Endothelial cell of umbilical vein (primary cell): ENCODE data around the gene LGALS3. TPM values are rescaled to one million over a fixed set of nuclear protein-coding genes. Genes with fewer than 3 reads are reported as not detected.

Experiments used
- BruUV-seq: library from RNA; stranded (reverse); fragments of 400-500 nt; replicated peaks from 2 replicates; lab custom pipeline; 2021; lab: Mats Ljungman, UMichigan
- CTCF ChIA-PET: fragments of 300-600, 350-600 bp; sonication (Branson Sonifier 250); formaldehyde crosslinking; loops from one replicate; lab custom pipeline; 2021; ENCODE audit warnings: antibody characterized with exemption, inconsistent platforms; lab: Charles Lee
- POLR2A ChIA-PET: fragments of 300-600, 350-600 bp; sonication (Branson Sonifier 250); formaldehyde crosslinking; loops from one replicate; lab custom pipeline; 2021; ENCODE audit warnings: antibody characterized with exemption, inconsistent platforms; lab: Charles Lee
- DNase-seq: peaks from one replicate; pipeline ENCODE4 v3.0.0-alpha.2; 2011; ENCODE audit warnings: low read depth, low spot score
- FAIRE-seq: peaks from 2 replicates; lab custom pipeline; 2011; peaks lifted over from hg19 to GRCh38; lab: Jason Lieb, UNC
- H2AFZ ChIP-seq: 2 replicates; pipeline ENCODE4 v1.6.0; 2012; ENCODE audit warnings: low read depth, low read length, control low read depth, inconsistent platforms
- H3K27ac ChIP-seq: 2 replicates; pipeline ENCODE4 v1.5.1; 2011; ENCODE audit warnings: low read depth, mild to moderate bottlenecking, control low read depth, low read length, moderate library complexity; ENCODE audit not compliant: insufficient read depth
- H3K27me3 ChIP-seq, 2 experiments: 2 replicates each; pipeline versions ENCODE4 v1.6.0 to v1.6.1; 2011; ENCODE audit warnings: low read length in 2 of 2, mixed read lengths in 1 of 2; ENCODE audit not compliant: control insufficient read depth in 2 of 2, insufficient read depth in 2 of 2
- H3K36me3 ChIP-seq, 2 experiments: 2 replicates in 1 of 2; 3 replicates in 1 of 2; pipeline ENCODE4 v1.5.1; 2011; ENCODE audit warnings: low read length in 2 of 2, mild to moderate bottlenecking in 1 of 2, moderate library complexity in 1 of 2; ENCODE audit not compliant: control insufficient read depth in 2 of 2, insufficient read depth in 2 of 2; ENCODE audit errors: extremely low read depth in 1 of 2
- H3K4me1 ChIP-seq: 3 replicates; pipeline ENCODE4 v1.5.1; 2011; ENCODE audit warnings: mild to moderate bottlenecking, low read length; ENCODE audit not compliant: control insufficient read depth, insufficient read depth; ENCODE audit errors: extremely low read depth
- H3K4me2 ChIP-seq: 2 replicates; pipeline ENCODE4 v1.6.1; 2011; ENCODE audit warnings: low read length, control low read depth, mixed read lengths; ENCODE audit not compliant: insufficient read depth
- H3K4me3 ChIP-seq, 3 experiments: fragments of 200-600 bp in 1 of 3; sonication (generic), shearing (Covaris generic) in 1 of 3; replicated peaks in 1 of 3; 2 replicates each; pipeline ENCODE4 v1.5.1; 2011 to 2016; ENCODE audit warnings: control low read depth in 3 of 3, low read length in 3 of 3, mild to moderate bottlenecking in 2 of 3, inconsistent platforms in 1 of 3, low read depth in 1 of 3, moderate library complexity in 1 of 3; ENCODE audit not compliant: insufficient read depth in 1 of 3
- H3K79me2 ChIP-seq: 2 replicates; pipeline ENCODE4 v1.6.0; 2012; ENCODE audit warnings: low read length, inconsistent platforms; ENCODE audit not compliant: control insufficient read depth, insufficient read depth
- H3K9ac ChIP-seq: replicated peaks from 2 replicates; pipeline ENCODE3; 2011; ENCODE audit warnings: low read length, control low read depth; ENCODE audit not compliant: insufficient read depth; ENCODE audit errors: extremely low read depth
- H3K9me1 ChIP-seq: replicated peaks from 3 replicates; pipeline ENCODE4 v1.6.0; 2011; ENCODE audit warnings: mild to moderate bottlenecking, low read length; ENCODE audit not compliant: control insufficient read depth, insufficient read depth; ENCODE audit errors: extremely low read depth
- H3K9me3 ChIP-seq: replicated peaks from 2 replicates; pipeline ENCODE4 v1.5.1; 2012; ENCODE audit warnings: low read length, inconsistent platforms; ENCODE audit not compliant: control insufficient read depth, insufficient read depth
- H4K20me1 ChIP-seq: replicated peaks from 2 replicates; pipeline ENCODE3; 2011; ENCODE audit warnings: mild to moderate bottlenecking, low read length; ENCODE audit not compliant: control insufficient read depth, insufficient read depth; ENCODE audit errors: extremely low read depth
- EZH2 ChIP-seq: IDR thresholded peaks from 2 replicates; pipeline ENCODE4 v1.6.1; 2012; ENCODE audit warnings: borderline replicate concordance, low read depth, mild to moderate bottlenecking, moderate library complexity, low read length, inconsistent platforms; ENCODE audit not compliant: severe bottlenecking
- FOS ChIP-seq: IDR thresholded peaks from 2 replicates; pipeline ENCODE4 v1.6.1; 2011; ENCODE audit warnings: mild to moderate bottlenecking, low read length, moderate library complexity, borderline replicate concordance; ENCODE audit not compliant: insufficient read depth
- GATA2 ChIP-seq: IDR thresholded peaks from 2 replicates; pipeline ENCODE4 v1.7.0; 2011; ENCODE audit warnings: low read depth, mild to moderate bottlenecking, moderate library complexity, mixed read lengths, low read length; ENCODE audit not compliant: insufficient read length, insufficient read depth
- JUN ChIP-seq: IDR thresholded peaks from 2 replicates; pipeline ENCODE4 v1.6.1; 2011; ENCODE audit warnings: borderline replicate concordance, low read depth; ENCODE audit not compliant: insufficient read length, insufficient read depth
- POLR2AphosphoS5 ChIP-seq: IDR thresholded peaks from 2 replicates; pipeline ENCODE4 v1.6.1; 2012; ENCODE audit warnings: low read depth, mild to moderate bottlenecking, control low read depth, low read length, moderate library complexity; ENCODE audit not compliant: insufficient read depth
- dilution Hi-C: fragments of 300-500 bp; cut with MboI; formaldehyde crosslinking; loops from one replicate; pipeline ENCODE4 v1.15.0; 2019; ENCODE audit warnings: low sequenced_read_pairs; ENCODE audit not compliant: extremely low pct_ligation_motif_present
- intact Hi-C: fragments of 100-400 bp; cut with micrococcal nuclease; formaldehyde crosslinking; loops from one replicate; pipeline ENCODE4 v1.10.0; 2022
- polyA plus RNA-seq, 4 experiments: library from polyadenylated mRNA; depleted of rRNA in 3 of 4; stranded (reverse) in 3 of 4; unstranded in 1 of 4; fragments of >200 nt; gene quantifications; 2 replicates each; pipeline versions ENCODE4 v1.2.1 to v1.2.3, GENCODE V29; 2011 to 2012; ENCODE audit warnings: missing spikeins in 1 of 4
- total RNA-seq: library from RNA; stranded (reverse); gene quantifications from 2 replicates; pipeline ENCODE4 v1.2.3, GENCODE V29; 2021
- TF ChIP-seq, protein P1 (sequence below), 2 donors: IDR thresholded peaks; 1 replicate in 1 of 2; 2 replicates in 1 of 2; pipeline ENCODE4 v1.5.1; 2011; ENCODE audit warnings: low read length in 2 of 2, mild to moderate bottlenecking in 2 of 2, moderate library complexity in 2 of 2, control low read depth in 1 of 2, inconsistent platforms in 1 of 2, low read depth in 1 of 2; ENCODE audit not compliant: insufficient read depth in 1 of 2; ENCODE audit errors: extremely low read depth in 1 of 2

The LGALS3 gene
- total and polyA plus RNA-seq, 2 donors (not counting 3 experiments of a cell fraction or from before 2014, with no cell fraction given) = 33.8 to 55.1 TPM

DNA sequence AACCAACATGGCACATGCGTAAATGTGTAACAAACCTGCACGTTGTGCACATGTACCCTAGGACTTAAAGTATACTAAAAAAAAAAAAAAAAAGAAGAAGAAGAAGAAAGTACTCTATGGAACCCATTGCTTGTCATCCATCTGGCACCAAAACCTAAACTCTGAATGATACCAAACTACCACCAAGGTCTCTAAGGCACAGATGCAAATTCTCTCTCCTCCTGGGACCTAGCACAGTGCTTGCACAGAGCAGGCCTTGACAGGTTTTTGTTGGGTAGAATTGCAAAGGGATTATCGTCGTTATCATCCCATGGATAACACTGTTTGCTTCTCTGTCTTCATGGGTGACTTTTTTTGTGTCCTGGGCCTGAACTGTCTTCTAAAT lies 13.2 kb upstream of the LGALS3 start:
- TF ChIP-seq FOS (no peak), JUN (no peak), POLR2AphosphoS5 (no peak), EZH2 (no peak), GATA2 (no peak)
- TF ChIP-seq, protein P1, sequence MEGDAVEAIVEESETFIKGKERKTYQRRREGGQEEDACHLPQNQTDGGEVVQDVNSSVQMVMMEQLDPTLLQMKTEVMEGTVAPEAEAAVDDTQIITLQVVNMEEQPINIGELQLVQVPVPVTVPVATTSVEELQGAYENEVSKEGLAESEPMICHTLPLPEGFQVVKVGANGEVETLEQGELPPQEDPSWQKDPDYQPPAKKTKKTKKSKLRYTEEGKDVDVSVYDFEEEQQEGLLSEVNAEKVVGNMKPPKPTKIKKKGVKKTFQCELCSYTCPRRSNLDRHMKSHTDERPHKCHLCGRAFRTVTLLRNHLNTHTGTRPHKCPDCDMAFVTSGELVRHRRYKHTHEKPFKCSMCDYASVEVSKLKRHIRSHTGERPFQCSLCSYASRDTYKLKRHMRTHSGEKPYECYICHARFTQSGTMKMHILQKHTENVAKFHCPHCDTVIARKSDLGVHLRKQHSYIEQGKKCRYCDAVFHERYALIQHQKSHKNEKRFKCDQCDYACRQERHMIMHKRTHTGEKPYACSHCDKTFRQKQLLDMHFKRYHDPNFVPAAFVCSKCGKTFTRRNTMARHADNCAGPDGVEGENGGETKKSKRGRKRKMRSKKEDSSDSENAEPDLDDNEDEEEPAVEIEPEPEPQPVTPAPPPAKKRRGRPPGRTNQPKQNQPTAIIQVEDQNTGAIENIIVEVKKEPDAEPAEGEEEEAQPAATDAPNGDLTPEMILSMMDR (IDR thresholded peaks at IDR 0.05; ENCODE audit: extremely low read depth in 1 of 2, insufficient read depth in 1 of 2, low read depth in 1 of 2, low read length in 2 of 2) = no peak
- Histone ChIP-seq H3K36me3 (no peaks in the 10 kb centered on the region), H3K4me1 (no peaks in the 10 kb centered on the region), H2AFZ (no peak overlapping the region), H4K20me1 (no peaks in the 10 kb centered on the region), H3K79me2 (no peaks in the 10 kb centered on the region), H3K9me3 (no peaks in the 10 kb centered on the region), H3K9ac (no peak overlapping the region), H3K4me3 (no peak overlapping the region), H3K9me1 (no peaks in the 10 kb centered on the region), H3K27ac (no peak overlapping the region), H3K27me3 (no peaks in the 10 kb centered on the region), H3K4me2 (no peak overlapping the region)
- dilution Hi-C loops (no loop called here), intact Hi-C loops (no loop called here)
- FAIRE-seq = no peak
- ChIA-PET POLR2A (no interaction called here), CTCF (interaction anchor here (0.6 to 1.4 kb wide), 3 partner anchors 14 to 259 kb away, joined by 3 to 5 read pairs (median 4); partner anchors contain the start of gene LGALS3)
- no peak for DNase-seq
- BruUV-seq = no TSS peak
